CD1c-positive myeloid dendritic cell (primary cell): ENCODE results near the gene DIRAS1.
A peak's percentile ranks its signal among the peaks of the same experiment; 100 is the strongest.
"Not testable (repeated sequence)": the region's sequence is repeated elsewhere in the genome, so short reads cannot be mapped to it uniquely, and the experiment has no call there.

Experiments used
- DNase-seq: peaks from one replicate; pipeline ENCODE4 v3.0.0-alpha.2; 2016; ENCODE audit errors: extremely low spot score

The DIRAS1 gene

DNA sequence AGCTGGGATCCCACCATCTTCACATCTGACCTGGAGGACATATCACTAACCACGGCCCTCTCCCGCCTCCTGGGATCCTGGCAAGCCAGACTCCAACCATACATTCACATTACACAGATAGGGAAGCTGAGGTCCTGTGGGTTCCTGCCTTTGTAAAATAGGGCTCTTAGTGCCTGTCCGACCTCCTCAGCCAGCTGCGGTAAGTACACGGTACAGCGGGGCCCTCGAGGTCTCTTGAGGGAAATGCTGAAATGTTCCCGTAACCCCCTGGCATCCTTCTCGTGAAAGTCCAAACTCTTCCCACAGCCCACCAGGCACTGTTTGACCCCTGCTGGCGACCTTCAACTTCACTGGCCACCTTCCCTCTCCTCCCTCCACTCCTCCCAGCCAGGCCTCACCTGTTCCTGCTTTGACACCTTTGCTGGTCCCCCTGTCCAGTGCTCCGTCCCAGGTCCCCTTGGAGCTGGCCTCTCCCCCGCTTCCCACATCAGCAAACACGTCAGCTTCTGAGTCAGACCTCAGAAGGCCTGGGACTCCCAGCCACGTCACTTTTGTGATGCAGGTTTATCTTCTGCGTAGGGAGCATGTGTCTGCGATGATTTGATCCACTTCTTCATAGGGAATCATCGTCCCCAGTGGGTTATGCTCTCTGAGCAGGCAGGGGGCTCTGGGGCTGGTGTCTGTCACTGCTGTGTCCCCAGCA lies 9.8 kb downstream of the DIRAS1 start:
- peak; percentile 65 for DNase-seq

DNA sequence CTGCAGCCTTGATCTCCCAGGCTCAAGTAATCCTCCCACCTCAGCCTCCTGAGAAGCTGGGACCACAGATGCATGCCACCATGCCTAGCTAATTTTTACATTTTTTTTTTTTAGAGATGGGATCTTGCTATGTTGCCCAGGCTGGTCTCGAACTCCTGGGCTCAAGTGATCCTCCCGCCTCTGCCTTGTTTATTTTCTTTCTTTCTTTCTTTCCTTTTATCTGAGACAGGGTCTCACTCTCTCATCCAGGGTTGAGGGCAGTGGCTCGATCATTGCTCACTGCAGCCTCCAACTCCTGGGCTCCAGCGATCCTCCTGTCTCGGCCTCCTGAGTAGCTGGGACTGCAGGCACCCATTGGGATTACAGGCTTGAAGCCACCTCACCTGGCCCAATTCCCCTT lies 14.9 kb downstream of the DIRAS1 start:
- DNase-seq: no peak

DNA sequence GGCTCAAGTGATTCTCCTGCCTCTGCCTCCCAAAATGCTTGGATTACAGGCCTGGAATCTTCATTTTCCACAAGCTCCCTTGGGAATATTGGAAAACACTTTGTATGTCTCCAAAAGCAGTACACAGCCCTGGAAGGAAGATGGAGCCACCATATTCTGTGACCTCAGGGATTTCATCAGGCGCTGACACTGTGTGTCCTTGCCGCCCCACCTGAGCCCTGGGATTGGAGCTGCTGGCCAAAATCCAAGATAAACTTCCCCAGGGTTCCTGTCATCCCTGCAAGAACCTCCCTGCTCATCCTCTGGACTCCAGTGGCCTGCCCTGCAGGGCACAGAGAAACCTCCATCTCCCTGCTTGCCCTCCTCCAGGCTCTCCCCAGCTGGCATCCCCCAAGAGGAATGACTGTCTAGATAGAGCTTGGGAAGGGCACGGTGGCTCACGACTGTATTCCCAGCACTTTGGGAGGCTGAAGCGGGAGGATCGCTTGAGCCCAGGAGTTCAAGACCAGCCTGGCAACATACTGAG lies 17.4 kb downstream of the DIRAS1 start:
- DNase-seq: no peak

DNA sequence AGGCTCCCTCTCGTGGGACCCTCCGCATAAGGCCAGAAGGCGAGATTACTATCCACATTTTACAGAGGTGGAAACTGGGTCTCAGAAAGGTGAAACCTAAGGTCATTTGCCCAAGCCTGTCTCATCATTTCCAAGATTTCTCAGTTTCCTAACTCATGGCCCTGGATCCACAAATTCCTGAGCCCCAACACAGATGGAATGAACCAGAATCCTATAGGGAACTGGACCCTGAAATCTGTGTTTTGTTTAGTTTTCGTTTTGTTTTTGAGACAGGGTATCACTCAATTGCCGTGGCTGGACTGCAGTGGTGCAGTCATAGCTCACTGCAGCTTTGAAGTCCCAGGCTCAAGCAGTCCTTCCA lies 18.1 kb downstream of the DIRAS1 start:
- no peak for DNase-seq

DNA sequence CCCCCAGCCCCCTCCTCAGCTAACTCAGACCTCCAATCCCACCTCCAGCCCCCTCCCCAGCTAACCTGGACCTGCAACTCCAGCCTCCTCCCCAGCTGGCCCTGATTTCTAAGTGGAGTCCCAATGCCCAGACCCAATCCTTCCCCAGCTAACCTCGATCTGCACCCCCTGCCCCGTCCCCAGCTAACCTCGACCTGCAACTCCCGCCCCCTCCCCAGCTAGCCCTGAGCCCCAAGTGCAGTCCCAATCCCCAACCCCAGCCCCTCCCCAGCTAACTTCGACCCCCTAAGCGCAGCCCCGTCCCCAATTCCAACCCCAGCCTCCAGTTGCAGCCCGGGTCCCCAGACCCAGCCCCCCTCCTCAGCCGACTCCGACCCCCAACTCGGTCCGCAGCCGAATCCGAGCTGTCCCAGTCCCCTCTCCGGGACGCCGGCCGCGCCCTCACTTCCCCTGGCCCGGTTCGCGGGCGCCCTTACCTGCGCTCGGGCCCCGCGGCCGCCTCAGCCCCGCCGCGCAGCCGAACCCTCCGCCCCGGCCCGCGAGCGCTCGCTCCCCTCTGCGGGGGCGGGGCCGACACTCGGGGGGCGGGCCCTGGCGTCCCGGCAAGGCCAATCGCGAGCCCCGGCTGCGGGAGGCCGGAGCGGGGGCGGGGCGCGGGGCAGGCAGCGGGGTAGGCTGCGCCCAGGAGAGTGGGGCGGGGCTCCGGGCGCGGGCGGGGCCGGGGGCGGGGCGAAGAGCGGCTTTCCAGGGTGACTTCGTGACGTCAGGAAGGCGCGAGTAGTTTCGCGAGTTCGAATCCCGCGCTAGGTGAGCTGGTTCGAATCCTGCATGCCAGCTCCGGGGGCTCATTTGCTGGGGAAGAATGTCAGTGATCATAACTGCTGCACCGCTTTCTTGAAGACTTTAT lies 18.7 kb downstream of the DIRAS1 start, which contains the start of gene GNG7:
GNG7 (minus strand) TSS at position 525 of the 907 bp plus-strand sequence. CDS start 182,006 bp downstream, outside the sequence.
- DNase-seq: peak; percentile 97

DNA sequence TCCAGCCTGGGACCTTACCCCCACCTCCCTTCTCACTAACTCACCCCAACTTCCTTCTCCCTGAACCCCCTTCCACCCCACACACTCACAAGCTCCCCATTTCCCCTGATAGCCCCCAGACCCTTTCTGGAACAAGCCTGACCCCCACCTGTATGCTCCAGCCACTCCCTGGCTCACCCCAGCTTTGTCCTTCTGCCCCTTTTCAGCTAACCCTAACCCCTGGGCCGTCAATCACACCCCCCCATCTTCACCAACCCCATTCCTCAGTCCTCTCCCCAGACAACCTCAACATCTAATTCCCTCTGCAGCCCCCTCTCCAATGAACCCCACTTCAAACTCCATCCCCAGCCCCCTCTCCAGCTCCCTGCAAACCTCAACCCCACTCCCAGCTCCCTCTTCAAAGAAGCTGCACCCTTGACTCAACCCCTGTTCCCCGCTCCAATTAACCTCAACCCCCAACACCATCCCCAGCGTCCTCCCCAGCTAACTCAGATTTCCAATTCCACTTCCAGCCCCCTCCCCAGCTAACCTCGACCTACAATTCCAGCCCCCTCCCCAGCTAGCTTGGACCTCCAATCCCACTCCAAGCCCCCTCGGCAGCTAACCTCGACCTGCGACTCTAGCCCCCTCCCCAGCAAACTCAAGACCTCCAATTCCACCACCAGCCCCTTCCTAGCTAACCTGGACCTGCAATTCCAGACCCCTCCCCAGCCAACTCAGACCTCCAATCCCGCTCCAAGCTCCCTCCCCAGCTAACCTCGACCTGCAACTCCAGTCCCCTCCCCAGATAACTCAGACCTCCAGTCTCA lies 19.6 kb downstream of the DIRAS1 start:
- no peak for DNase-seq

DNA sequence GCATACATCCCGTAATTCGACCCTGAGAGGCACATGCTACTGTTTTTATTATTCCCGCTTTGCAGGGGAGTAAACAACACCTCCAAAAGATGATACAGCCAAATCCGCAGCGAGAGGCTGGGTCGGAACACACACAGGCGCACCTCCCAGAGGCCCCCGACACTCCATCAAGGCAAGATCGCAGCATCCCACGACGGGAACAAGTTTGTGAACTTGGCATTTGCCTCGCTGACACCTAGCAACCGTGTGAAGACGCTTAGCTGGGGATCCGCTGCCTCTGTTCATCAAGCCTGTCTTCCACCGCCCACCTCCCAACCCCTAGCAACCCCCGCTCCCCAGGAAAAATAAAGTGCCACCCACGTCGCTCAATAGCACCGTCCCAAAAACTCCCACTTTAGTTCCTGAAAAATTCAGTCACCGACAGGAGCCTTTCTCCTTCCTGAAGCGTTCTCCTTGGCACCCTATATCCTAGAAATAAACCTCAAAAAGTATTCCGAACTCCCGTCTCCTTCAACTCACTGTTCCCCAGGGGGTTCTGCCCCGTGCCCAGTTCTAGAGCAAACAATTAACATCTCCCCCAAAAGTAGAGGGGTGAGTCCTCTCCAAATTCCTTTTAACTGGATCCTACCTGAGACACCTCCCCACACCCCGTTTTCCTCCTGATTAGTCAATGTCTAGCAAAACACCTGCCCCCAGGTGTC lies 20.4 kb downstream of the DIRAS1 start:
- DNase-seq: peak; percentile 69

DNA sequence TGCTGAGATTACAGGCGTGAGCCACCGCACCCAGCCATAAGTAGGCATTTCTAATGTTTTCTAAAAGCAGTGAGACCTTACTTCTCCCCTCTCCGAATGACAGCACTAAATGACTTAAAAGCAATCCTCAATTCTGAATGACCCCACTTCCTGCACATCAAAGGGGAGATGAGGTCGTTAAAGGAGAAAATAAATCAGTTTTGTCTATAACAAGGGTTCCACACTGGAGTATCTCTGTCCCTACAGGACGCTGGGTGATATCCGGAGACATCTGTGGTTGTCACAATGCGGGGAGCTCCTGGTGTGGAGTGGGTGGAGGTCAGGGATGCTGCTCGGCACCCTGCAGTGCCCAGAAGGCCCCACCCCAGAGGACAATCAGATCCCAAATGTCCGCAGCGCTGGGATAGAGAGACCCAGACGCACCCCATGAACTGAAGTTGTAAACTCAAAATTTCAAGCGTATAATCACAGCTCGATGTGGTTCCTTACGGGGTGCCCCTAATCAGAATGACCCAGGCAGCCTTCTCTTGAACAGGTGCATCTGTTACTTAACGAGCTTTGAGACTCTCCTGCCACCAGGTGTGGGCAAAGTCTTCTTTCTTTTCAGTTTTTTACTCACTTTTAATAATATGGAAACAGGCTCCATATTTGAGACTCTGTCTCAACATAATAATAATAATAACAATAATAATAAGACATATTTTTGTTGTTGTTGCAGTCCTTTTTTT lies 21.6 kb downstream of the DIRAS1 start:
- DNase-seq: no peak

DNA sequence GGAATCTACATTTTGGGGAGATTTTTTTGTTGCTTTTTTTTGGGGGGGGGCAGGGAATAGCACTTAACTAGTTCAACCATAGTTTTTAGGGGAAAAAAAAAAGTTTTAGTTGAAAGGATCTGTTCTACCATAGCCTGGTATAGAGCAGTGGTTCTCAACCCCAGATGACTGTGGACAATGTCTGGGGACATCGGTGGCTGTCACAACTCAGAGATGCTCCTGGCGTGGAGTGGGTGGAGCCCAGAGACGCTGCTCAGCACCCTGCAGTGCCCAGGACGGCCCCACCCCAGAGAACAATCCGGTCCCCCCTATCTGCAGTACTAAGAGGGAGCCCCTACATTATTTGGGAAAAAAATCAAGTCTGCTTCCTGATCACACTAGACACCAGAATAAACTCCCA lies 27.0 kb downstream of the DIRAS1 start:
- no peak for DNase-seq

DNA sequence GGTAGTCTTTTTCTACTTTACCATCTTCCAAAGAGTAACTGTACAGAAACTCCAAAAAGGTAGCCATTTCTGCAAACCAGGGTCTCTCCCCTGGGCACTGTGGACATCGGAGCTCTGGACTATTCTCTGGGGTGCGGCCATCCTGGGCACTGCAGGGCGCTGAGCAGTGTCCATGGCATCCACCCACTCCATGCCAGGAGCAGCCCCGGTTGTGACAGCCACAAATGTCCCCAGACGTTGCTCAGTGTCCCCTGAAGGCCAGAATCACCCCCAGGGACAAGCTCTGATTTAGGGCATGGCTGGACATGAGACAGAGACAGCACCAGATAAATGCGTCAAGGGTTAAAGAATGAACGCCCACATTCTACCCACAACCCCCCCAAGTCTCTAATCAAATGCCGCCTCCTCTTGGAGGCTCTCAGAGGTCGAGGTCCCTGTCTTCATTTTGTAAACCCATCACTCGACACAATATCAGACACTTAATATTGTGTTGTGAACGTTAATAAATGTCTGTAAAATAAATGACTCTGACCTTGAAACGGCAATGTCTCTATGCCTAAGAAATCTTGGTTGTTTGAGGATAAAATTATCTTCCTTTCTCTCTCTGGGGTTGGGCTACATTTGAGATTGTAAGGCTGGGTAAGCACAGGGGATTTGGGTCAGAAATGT lies 27.5 kb downstream of the DIRAS1 start:
- no peak for DNase-seq

DNA sequence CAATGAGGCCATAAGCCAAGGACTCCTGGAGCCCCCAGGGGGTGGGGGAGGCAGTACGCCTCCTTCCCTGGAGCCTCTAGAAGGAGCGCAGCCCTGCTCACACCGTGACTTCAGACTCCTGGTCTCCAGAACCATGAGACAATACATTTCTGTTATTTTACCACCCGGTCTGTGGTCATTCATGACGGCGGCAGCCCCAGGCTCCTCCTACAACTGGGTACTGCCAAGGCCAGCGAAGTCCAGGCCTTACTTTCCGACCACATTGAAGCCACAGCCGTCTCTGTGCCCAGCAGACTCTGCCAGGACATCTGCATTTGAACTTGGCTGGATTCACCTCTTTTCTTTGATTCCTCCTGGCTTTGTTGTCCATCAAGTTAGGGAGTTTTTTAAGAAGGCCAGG lies 29.2 kb downstream of the DIRAS1 start:
- DNase-seq: no peak

DNA sequence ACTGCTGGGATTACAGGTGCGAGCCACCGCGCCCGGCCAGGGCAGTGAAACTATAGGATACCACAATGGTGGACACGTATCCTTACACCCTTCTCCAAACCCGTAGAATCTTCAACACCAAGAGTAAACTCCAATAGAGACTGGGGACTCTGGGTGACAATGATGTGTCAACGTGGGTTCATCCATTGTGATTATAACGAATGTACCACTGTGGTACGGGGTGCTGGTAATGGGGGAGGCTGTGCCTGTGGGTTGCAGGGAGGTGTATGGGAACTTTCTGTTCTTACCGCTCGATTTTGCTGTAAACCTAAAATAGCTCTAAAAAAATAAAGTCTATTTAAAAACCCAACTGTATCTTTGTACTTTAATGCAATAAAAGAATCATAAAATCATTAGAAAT lies 30.3 kb downstream of the DIRAS1 start:
- DNase-seq: no peak

DNA sequence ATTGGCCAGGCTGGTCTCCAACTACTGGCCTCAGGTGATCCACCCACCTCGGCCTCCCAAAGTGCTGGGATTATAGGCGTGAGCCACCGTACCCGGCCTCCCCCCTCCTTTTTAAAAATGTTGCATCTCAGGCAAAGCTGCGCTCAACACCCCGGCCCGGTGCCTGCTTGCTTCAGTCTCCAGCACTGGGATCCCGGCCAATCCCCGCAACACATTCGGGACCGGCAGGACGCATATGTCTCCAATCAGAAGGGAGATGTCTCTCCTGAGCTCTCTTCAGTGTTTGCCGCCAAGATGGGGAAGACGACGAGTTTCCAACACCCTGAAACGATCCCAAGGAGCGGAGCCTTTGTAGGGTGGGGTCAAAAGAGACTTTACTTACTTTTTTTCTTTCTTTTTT lies 34.8 kb downstream of the DIRAS1 start:
- no peak for DNase-seq

DNA sequence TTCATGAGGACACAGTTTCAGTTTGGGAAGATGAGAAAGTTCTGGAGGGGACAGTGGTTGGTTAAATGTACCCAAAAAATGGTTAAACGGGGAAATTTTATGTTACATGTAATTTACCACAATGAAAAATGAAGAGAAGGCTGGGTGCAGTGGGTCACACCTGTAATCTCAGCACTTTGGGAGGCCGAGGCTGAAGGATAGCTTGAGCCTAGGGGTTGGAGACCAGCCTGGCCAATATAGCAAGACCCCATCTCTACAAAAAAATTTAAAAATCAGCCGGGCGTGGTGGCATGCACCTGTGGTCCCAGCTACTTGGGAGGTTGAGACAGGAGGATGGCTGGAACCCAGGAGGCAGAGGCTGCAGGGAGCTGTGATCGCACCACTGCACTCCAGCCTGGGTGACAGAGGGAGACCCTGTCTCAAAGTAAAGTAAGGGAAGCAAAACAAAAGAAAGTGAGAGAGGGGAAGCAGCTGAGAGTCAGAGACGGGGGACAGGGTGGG lies 35.9 kb downstream of the DIRAS1 start:
- DNase-seq: no peak

DNA sequence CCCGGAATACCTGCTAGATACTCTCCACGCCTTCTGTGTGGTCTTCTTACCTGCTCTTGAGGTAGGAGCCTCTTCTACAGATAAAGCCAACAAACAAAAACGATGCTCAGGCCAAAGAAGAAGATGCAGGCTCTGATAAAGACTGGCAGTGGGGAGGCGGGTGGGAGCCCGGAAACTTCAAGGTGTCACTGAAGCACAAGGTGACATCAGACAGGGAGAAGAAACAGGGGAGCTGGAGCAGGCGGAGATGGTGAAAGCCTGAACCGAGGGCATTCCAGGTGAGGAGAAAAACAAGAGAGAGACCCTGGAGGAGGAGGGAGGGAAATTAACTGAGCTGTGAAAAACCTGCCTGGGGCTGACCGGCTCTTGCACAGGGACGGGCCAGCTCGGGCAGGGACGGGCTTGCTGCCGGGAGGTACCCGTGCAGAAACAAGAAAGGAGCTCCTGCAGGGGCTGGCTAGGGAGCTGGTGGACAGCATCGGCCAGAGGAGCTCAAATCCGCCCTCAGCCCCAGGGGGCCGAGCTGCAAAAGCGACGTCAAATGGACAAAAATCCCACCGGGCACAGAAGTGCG lies 37.7 kb downstream of the DIRAS1 start:
- DNase-seq: no peak

DNA sequence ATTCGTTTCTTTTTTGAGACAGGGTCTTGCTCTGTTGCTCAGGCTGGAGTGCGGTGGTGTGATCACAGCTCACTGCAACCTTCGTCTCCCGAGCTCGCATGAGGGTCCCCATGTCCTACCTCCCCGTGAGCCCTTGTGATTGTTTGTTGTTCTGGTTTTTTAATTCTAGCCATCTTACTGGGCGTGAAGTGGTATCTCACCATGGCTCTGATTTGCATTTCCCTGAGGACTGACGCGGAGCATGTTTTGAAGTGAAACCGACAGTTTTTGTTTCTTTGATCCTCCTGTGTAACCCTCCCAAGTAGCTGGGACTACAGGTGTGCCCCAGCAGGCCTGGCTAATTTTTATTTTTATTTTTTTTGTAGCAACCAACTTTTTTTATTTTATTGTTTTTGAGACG lies 40.4 kb downstream of the DIRAS1 start:
- DNase-seq: no peak

DNA sequence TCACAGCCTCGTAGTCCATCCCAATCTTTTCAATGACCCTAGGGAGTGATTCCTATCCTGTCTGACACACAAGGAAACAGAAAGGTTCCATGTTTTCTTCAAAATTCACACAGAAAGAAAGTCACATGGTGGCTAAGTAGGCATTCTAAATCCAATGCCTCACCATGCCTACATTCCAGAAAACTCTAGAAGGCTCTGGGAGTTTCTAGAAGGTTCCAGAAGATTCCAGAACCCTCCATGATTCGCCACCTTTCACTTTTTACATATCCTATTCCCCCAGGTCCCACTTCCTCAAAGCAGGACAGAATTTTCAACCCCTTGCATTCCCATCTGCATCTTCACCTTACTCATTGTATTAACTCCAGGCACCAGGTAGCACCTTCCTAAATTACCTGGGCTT lies 41.7 kb downstream of the DIRAS1 start:
- no peak for DNase-seq

DNA sequence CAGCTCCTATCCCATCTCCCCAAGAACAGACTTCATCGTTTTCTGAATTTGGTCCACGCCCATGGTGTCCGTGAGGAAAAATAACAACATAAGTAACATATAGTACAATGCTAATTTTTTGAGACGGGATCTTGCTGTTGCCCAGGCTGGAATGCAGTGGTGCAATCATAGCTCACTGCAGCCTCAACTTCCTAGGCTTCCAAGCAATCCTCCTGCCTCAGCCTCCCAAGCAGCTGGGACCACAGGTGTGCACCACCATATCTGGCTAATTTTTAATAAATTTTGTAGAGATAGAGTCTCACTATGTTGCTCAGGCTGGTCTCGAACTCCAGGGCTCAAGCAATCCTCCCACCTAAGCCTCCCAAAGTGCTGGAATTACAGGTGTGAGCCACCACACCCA lies 42.2 kb downstream of the DIRAS1 start:
- not testable (repeated sequence) for DNase-seq

DNA sequence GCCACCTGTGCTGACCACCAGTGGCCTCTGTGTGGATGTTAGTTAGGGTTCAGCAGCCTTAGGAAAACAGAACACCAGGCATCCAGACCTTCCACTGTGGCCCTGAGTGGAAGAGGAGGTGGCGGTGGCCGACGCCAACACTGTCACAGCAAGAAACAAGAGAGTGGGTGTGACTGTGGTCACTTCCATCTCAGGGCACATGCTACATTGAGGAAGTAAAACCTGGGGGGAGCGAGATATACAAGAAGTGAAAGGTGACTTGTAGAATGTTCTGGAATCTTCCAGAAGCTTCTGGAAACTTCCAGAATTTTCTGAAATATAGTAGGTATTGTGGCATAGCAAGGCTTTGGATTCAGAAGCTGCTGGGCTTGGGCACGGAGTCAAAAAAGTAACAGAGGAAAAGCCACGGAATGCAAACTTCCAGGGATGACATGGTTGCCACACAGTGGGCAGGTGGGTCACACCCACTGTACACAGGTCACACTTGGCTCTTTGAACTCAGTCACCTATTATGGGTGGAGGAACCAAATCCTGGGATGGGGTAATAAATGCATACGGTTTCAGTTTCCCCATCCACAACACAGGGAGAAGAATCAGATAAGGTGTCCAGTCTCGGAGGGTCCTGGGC lies 43.0 kb downstream of the DIRAS1 start:
- peak; percentile 90 for DNase-seq
